8988T (cell line): ENCODE measurements around the gene MYO7B.

Experiments
- DNase-seq: peaks from one replicate; pipeline ENCODE4 v3.0.0; 2011

Gene MYO7B

GRCh38 chr2:127629637-127630036, 94.2 kb downstream of the MYO7B start:
- no peak for DNase-seq

DNA sequence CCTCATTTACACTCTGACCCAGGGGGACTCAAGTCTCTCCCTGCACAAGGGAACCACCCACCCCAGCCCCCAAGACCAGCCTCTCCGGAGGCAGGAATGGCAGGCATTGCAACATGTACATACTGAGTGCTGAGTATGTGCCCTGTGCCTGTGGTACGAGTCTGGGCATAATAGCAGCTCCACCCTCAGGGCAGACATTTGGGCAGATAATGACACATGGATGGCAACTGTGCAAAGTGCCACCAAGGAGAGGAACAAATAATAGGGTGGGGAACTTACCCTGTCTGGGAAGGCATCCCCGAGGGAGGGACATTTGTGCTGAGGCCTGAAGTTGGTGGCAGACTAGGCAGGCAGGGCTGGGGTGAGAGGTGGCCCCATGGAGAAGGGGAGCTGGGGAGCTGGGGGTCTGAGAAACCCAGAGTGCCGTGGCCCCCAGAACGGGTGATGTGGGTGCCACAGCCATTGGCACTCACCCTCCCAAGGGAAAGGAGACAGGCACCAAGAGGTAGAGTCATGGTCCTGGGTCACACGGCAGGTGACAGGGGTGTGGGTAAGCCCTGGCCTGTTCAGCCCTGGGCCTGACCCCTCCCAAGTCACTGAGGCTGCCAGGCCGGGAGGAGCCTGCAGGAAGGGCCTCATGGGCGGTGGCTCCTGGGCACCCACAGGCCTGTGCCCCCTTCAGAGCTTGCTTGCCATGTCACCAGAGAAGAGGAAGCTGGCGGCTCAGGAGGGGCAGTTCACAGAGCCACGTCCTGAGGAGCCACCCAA, 94.8 kb downstream of the MYO7B start:
- DNase-seq = no peak

GRCh38 chr2:127630864-127631540, 95.5 kb downstream of the MYO7B start:
- DNase-seq = no peak

DNA sequence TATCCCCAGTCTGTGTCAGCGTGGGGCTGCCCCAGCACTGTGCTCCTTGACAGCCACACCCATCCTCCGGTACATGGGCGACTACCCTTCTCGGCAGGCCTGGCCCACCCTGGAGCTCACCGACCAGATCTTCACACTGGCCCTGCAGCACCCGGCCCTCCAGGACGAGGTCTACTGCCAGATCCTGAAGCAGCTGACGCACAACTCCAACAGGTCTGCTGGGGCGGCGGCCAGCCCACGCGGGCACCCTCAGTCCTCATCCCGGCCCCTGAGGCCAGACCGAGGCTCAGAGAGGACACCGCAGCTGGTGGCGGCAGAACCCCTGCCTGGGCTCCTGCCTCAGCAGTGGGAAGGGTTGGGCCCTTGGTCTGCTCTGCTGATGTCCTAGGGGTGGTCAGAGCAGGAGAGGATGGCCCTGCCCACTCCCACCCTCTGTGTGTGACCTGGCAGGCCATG, 96.1 kb downstream of the MYO7B start:
- no peak for DNase-seq

GRCh38 chr2:127631997-127632581, 96.6 kb downstream of the MYO7B start:
- no peak for DNase-seq

- no peak for DNase-seq
Measured at GRCh38 chr2:127632592-127633489, 97.4 kb downstream of the MYO7B start.

GRCh38 chr2:127633556-127634065, 98.1 kb downstream of the MYO7B start:
- DNase-seq = no peak

GRCh38 chr2:127634066-127634617, 98.7 kb downstream of the MYO7B start:
- no peak for DNase-seq

DNA sequence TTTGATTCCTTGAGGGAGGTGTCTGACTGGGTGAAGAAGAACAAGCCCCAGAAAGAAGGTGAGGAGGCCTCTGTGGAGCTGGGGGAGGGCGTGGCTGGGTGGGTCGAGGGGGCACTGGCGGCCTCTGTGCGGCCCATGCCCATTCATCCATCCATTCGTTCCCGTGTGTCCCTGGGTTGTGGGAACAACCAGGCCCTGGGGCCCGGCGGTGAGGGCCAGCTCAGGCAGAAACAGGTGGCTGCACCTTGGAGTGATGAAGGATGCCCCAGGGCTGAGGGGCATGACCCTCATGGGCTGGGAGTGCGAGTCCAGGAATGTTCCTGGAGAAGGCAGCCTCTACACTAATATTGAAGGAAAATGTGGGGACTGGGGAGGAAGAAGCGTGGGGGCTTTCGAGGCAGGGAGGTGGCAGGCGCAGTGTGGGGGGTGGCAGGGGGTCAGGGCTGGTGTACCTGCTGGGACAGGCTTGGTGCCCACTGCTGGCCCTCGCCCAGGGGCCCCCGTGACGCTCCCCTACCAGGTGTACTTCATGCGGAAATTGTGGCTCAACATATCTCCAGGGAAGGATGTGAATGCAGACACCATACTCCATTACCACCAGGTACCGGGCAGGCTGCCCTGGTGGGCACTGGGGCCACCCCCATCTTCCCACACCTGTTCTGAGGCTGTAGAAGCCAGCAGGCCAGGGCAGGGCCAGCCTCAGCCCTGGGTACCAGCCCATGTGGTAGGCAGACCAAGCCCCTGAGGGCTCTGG, 99.3 kb downstream of the MYO7B start:
- no peak for DNase-seq

GRCh38 chr2:127635380-127636237, 100.1 kb downstream of the MYO7B start:
- no peak for DNase-seq

- no peak for DNase-seq
Measured at GRCh38 chr2:127636248-127637235, 101.1 kb downstream of the MYO7B start.

- DNase-seq = no peak
Measured at GRCh38 chr2:127637236-127637630, 101.8 kb downstream of the MYO7B start.

DNA sequence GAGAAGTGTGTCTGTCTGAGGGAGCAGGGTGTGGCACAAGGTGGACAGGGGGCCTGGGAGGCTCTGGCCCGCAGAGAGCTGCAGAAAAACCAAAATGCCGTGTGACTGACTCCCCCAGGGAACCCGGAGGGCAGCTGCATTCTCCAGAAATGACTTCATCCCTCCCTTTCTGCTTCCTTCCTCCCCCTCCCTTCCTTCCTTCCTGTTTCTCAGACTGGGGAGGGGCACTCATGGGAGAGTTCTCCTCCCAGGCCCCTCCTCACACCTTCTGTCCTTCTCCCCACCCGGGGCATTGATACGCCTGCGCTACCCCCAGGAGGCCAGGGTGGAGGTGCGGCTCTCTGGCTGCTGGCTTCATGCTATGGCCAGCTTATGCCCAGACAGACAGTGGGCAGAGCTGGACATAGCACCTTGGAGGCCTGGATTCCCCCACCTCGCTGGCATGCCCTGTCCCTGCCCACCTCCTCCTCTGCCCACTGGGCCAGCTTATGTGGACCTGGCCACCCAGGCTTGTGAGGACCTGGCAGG, 102.3 kb downstream of the MYO7B start:
- peak; percentile 96 for DNase-seq

GRCh38 chr2:127638361-127639110, 103.1 kb downstream of the MYO7B start:
- DNase-seq = no peak

DNA sequence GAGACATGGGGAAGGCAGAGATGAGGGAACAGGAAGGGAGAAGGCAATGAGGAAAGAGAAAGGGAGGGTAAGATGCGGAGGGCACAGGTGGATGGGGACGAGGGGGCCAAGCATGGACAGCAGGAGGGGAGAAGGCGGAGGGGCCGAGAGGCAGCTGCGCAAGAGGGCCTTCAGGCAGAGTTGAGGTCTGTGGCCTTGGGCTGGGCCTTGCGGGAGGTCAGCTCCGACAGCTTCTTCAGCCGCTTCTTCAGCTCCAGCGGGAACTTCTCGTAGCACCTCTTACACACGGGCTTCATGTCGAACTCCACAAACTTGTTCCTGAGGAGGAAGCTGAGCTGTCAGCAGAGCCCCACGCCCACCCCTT, 103.6 kb downstream of the MYO7B start:
- DNase-seq = no peak

DNA sequence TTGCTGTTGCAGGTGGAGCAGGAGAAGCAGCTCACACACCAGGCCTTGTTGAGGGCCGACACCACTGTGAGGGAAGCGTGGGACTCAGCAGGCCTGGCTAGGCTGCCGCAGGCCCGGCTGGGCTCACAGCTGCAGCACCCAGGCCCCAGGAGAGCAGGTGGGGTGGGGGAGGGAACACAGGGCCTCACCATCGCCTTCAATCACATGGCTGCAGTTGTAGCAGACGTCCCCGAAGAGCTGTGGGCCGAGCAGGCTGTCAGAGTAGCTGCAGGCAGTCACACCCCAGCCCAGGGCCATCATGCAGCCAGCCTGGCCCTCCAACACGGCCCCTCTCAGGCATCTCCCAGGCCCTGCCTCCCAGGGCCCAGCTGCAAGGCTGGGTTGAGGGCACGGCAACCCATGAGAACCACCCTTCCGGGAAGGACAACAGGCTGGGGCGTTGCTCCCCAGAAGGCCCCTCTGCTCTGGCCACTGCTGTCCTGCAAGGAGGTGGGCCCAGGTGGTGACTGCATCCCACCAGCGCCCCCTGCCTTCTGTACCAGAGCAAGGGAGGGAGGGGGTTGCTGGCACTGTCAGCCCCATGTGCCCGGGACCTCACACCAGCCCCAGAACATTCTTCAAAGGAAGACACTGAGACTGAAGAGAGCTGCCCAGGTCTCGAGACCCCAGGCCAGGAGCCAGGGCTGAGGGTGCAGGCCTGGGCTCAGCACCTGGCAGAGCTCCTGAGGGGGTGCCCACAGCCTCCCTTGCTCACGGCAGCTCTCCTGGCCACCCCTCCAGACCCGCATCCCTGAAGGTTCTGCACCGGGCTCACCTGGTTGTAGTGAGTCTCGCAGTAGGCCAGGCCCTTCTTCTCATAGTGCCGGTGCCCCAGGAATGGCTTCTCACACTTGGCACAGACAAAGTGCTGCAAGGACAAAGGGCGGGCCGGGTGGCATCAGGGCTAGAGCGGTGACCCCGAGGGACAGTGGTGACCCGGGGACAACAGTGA, 104.9 kb downstream of the MYO7B start:
- peak; percentile 86 for DNase-seq

DNA sequence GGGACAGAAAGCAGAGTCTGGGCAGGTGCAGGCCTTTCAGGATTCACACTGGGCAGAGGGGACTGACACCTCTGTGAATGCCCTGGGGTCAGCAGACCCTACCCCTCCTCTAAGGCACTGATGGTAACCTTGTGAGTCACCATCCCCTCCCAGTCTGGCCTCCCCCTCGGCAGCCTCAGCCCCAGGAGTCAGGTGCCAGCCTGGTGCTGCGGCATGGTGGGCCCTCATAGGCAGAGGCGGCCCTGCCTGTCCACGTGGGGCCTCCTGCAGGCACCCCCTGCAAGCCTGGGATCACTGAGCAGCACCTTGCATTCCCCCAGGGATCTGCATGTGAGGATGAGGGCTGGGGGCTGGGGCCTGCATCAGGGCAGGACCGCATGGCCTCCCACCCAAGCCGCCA, 105.7 kb downstream of the MYO7B start:
- DNase-seq = no peak
